Neuronal stem cell (in vitro differentiated cells): ENCODE data around the gene MET.

Experiments used
- DNase-seq: peaks from one replicate; pipeline ENCODE4 v3.0.0-alpha.2; 2013; ENCODE audit warnings: low spot score
- H2AFZ ChIP-seq: one replicate; pipeline ENCODE4 v1.6.1; 2013; ENCODE audit warnings: mild to moderate bottlenecking, low read length, inconsistent platforms
- H2AK5ac ChIP-seq: 2 replicates; pipeline ENCODE4 v1.6.1; 2013; ENCODE audit warnings: low read depth, mild to moderate bottlenecking, inconsistent platforms, low read length, moderate library complexity, mixed read lengths
- H2BK120ac ChIP-seq: 2 replicates; pipeline ENCODE4 v1.6.1; 2013; ENCODE audit warnings: low read depth, mild to moderate bottlenecking, inconsistent platforms, low read length, moderate library complexity, mixed read lengths
- H2BK12ac ChIP-seq: one replicate; pipeline ENCODE4 v1.6.1; 2013; ENCODE audit warnings: low read length, inconsistent platforms
- H2BK15ac ChIP-seq: 2 replicates; pipeline ENCODE4 v1.6.1; 2013; ENCODE audit warnings: mild to moderate bottlenecking, low read length, inconsistent platforms, mixed read lengths
- H2BK5ac ChIP-seq: one replicate; pipeline ENCODE4 v1.6.1; 2013; ENCODE audit warnings: inconsistent platforms, mild to moderate bottlenecking, low read length, moderate library complexity
- H3K14ac ChIP-seq: one replicate; pipeline ENCODE4 v1.6.1; 2013; ENCODE audit warnings: low read length, inconsistent platforms
- H3K18ac ChIP-seq: 2 replicates; pipeline ENCODE4 v1.6.1; 2013; ENCODE audit warnings: low read length, inconsistent platforms
- H3K23ac ChIP-seq: 2 replicates; pipeline ENCODE4 v1.6.1; 2013; ENCODE audit warnings: low read depth, mild to moderate bottlenecking, mixed read lengths, low read length, inconsistent platforms; ENCODE audit not compliant: poor library complexity
- H3K27ac ChIP-seq: replicated peaks from 3 replicates; pipeline ENCODE4 v1.5.1; 2013; ENCODE audit warnings: low read length, inconsistent platforms
- H3K27me3 ChIP-seq, 3 experiments: 2 replicates each; pipeline ENCODE4 v1.6.1; 2013; ENCODE audit warnings: low read length in 3 of 3, mild to moderate bottlenecking in 2 of 3, inconsistent platforms in 1 of 3, low read depth in 1 of 3, mixed read lengths in 1 of 3, moderate library complexity in 1 of 3; ENCODE audit not compliant: control insufficient read depth in 3 of 3, insufficient read depth in 3 of 3
- H3K36me3 ChIP-seq, 2 donors: replicated peaks in 1 of 2; 2 replicates each; pipeline ENCODE4 v1.6.1; 2013; ENCODE audit warnings: low read length in 2 of 2; ENCODE audit not compliant: control insufficient read depth in 2 of 2, insufficient read depth in 2 of 2
- H3K4ac ChIP-seq: 2 replicates; pipeline ENCODE4 v1.6.1; 2013; ENCODE audit warnings: inconsistent platforms, mild to moderate bottlenecking, low read length, moderate library complexity
- H3K4me1 ChIP-seq, 2 donors: 1 replicate in 1 of 2; 2 replicates in 1 of 2; pipeline ENCODE4 v1.6.1; 2013; ENCODE audit warnings: low read length in 2 of 2, low read depth in 1 of 2; ENCODE audit not compliant: control insufficient read depth in 2 of 2, insufficient read depth in 1 of 2
- H3K4me2 ChIP-seq: one replicate; pipeline ENCODE4 v1.6.1; 2013; ENCODE audit warnings: mild to moderate bottlenecking, low read length, inconsistent platforms; ENCODE audit not compliant: insufficient read depth, poor library complexity, severe bottlenecking
- H3K4me3 ChIP-seq, 2 donors: 2 replicates each; pipeline ENCODE4 v1.5.1; 2013; ENCODE audit warnings: low read length in 2 of 2, mild to moderate bottlenecking in 2 of 2, inconsistent platforms in 1 of 2, moderate library complexity in 1 of 2
- H3K79me1 ChIP-seq: one replicate; pipeline ENCODE4 v1.6.1; 2013; ENCODE audit warnings: low read depth, mild to moderate bottlenecking, inconsistent platforms, low read length, moderate library complexity
- H3K9ac ChIP-seq: one replicate; pipeline ENCODE4 v1.6.1; 2013; ENCODE audit warnings: mild to moderate bottlenecking, low read depth, low read length, inconsistent platforms; ENCODE audit not compliant: poor library complexity
- H3K9me3 ChIP-seq, 2 donors: replicated peaks in 1 of 2; 2 replicates each; pipeline versions ENCODE3 to v1.6.1; 2013; ENCODE audit warnings: low read length in 2 of 2, mild to moderate bottlenecking in 2 of 2, inconsistent platforms in 1 of 2, low read depth in 1 of 2, mixed read lengths in 1 of 2, moderate library complexity in 1 of 2; ENCODE audit not compliant: control insufficient read depth in 2 of 2, insufficient read depth in 1 of 2
- H4K8ac ChIP-seq: one replicate; pipeline ENCODE4 v1.6.1; 2013; ENCODE audit warnings: low read depth, mild to moderate bottlenecking, inconsistent platforms, low read length, moderate library complexity
- H4K91ac ChIP-seq: one replicate; pipeline ENCODE4 v1.6.1; 2013; ENCODE audit warnings: low read length, low read depth, mild to moderate bottlenecking, inconsistent platforms; ENCODE audit not compliant: poor library complexity
- WGBS, 2 donors: extraction: QIAGEN DNeasy Blood & Tissue Kit; methylation state at CpG; one replicate each; pipeline ENCODE4 v1.1.7; 2013; ENCODE audit warnings: missing lambda C conversion rate in 2 of 2, mixed read lengths in 1 of 2; ENCODE audit not compliant: insufficient read length in 2 of 2, insufficient replicate concordance in 1 of 2; ENCODE audit errors: extremely low coverage in 2 of 2; 5-methylcytosine and 5-hydroxymethylcytosine counted together

MET gene

DNA sequence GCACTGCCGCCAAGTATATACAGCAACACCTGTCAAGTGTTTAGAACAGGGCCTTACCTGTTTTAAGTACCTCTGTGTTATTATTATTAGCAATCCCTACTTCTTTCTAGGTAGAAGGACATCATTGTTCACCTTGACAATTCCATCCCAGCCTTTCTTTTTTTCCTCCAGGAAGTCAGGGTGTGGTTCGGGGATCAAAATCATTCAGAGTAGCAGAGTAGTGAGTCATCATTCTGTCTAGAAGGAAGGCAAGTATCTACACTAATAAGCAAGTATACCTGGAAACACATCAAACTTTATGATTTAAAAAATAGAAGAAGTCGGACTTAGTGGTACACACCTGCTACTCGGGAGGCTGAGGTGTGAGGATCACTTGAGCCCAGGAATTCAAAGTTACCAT, 164.9 kb downstream of the MET start:
- Histone ChIP-seq H3K27ac (no peak overlapping the region), H3K4me1 (no peaks in the 10 kb centered on the region), H3K4me2 (no peak overlapping the region), H3K36me3 (no peaks in the 10 kb centered on the region), H3K79me1 (no peaks in the 10 kb centered on the region), H3K14ac (no peak overlapping the region), H2BK120ac (no peak overlapping the region), H2BK15ac (no peak overlapping the region), H3K9me3 (no peaks in the 10 kb centered on the region), H2BK12ac (no peak overlapping the region), H3K4ac (no peak overlapping the region), H3K9ac (no peak overlapping the region), H3K18ac (no peak overlapping the region), H2AFZ (no peak overlapping the region), H3K27me3 (peaks cover 0 to 5% (median 0%) of the 10 kb centered on the region in 3 experiments), H3K23ac (no peak overlapping the region), H4K8ac (no peak overlapping the region), H3K4me3 (no peak overlapping the region), H2BK5ac (no peak overlapping the region), H2AK5ac (no peak overlapping the region), H4K91ac (no peak overlapping the region)
- no peak for DNase-seq
- no CpG with 5 or more reads among the region's 4 CpGs for whole genome bisulfite sequencing, 2 donors

DNA sequence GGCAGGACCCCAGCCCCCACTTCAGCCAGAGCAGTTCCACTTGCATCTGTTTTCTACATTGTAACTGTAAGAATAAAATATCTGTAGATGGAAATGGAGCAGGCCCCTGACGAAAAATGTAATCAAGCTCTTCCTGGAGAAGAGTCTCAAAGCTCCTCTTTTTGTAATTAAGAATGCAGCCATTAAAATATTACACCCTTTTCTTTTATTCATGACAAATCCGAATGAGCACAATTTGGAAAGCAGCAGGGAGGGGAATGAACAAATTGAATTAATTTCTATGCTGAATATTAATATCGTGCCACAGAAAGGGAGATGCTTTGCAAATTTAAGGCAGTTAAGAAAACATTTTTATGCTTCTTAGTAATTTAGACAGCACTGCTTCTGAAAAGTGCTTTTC, 165.6 kb downstream of the MET start:
- H3K14ac ChIP-seq, result no peak overlapping the region
- H3K4me2 ChIP-seq, result no peak overlapping the region
- no CpG with 5 or more reads among the region's 3 CpGs for WGBS, 2 donors
- H2BK12ac ChIP-seq, result no peak overlapping the region
- no peak overlapping the region for H2BK5ac ChIP-seq
- no peak overlapping the region for H2AK5ac ChIP-seq
- no peak overlapping the region for H3K18ac ChIP-seq
- no peak for DNase-seq
- peaks cover 0 to 7% (median 0%) of the 10 kb centered on the region in 3 experiments for H3K27me3 ChIP-seq
- no peak overlapping the region for H4K8ac ChIP-seq
- no peak overlapping the region for H3K4ac ChIP-seq
- H3K4me3 ChIP-seq, result no peak overlapping the region
- H2BK15ac ChIP-seq, result no peak overlapping the region
- no peak overlapping the region for H3K27ac ChIP-seq
- H3K23ac ChIP-seq, result no peak overlapping the region
- H3K36me3 ChIP-seq, result no peaks in the 10 kb centered on the region
- H2BK120ac ChIP-seq, result no peak overlapping the region
- H2AFZ ChIP-seq, result no peak overlapping the region
- H3K9me3 ChIP-seq, result no peaks in the 10 kb centered on the region
- no peaks in the 10 kb centered on the region for H3K79me1 ChIP-seq
- H4K91ac ChIP-seq, result no peak overlapping the region
- H3K4me1 ChIP-seq, result no peaks in the 10 kb centered on the region
- H3K9ac ChIP-seq, result no peak overlapping the region

GRCh38 chr7:116840256-116840655, 168.3 kb downstream of the MET start:
- Histone ChIP-seq H3K23ac (no peak overlapping the region), H3K4me3 (no peak overlapping the region)

DNA sequence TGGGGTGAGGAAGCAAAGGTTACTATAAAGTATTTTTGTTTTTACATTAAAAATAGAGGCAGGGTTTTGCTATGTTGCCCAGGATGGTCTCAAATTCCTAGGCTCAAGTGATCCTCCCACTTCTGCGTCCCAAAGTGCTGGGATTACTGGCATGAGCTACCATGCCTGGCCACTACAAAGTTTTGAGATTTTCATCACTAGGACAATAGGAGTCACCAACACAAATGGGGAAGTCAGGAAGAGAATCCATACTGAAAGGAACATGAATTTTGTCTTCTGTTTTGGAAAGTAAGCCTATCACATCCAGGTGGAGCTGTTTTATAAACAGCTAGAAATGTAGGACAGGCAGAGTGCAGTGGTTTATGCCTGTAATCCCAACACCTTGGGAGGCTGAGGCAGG, 170.4 kb downstream of the MET start:
- H3K36me3 ChIP-seq, result no peaks in the 10 kb centered on the region
- WGBS, 2 donors, result no CpG with 5 or more reads among the region's 1 CpG
- H2AK5ac ChIP-seq, result no peak overlapping the region
- no peak overlapping the region for H2BK12ac ChIP-seq
- H3K18ac ChIP-seq, result no peak overlapping the region
- H2BK15ac ChIP-seq, result no peak overlapping the region
- H3K27ac ChIP-seq, result no peak overlapping the region
- no peak overlapping the region for H4K91ac ChIP-seq
- H3K4me3 ChIP-seq, result no peak overlapping the region
- H2BK120ac ChIP-seq, result no peak overlapping the region
- no peak overlapping the region for H4K8ac ChIP-seq
- no peak overlapping the region for H3K14ac ChIP-seq
- H2BK5ac ChIP-seq, result no peak overlapping the region
- H3K27me3 ChIP-seq, result peaks cover 0 to 10% (median 0%) of the 10 kb centered on the region in 3 experiments
- no peaks in the 10 kb centered on the region for H3K9me3 ChIP-seq
- DNase-seq, result no peak
- no peak overlapping the region for H3K9ac ChIP-seq
- no peak overlapping the region for H3K4me2 ChIP-seq
- H3K4me1 ChIP-seq, result no peaks in the 10 kb centered on the region
- H3K23ac ChIP-seq, result no peak overlapping the region
- H3K79me1 ChIP-seq, result no peaks in the 10 kb centered on the region
- H3K4ac ChIP-seq, result no peak overlapping the region
- H2AFZ ChIP-seq, result no peak overlapping the region

More at GRCh38 chr7:116840256-116840655, 168.3 kb downstream of the MET start:
- Histone ChIP-seq H3K4ac (no peak overlapping the region), H3K9ac (no peak overlapping the region), H2AFZ (no peak overlapping the region), H3K27me3 (peaks cover 0 to 10% (median 0%) of the 10 kb centered on the region in 3 experiments), H2AK5ac (no peak overlapping the region), H3K36me3 (no peaks in the 10 kb centered on the region), H4K8ac (no peak overlapping the region), H3K27ac (no peak overlapping the region), H2BK12ac (no peak overlapping the region), H2BK120ac (no peak overlapping the region), H2BK5ac (no peak overlapping the region), H3K18ac (no peak overlapping the region), H3K9me3 (no peaks in the 10 kb centered on the region), H3K79me1 (no peaks in the 10 kb centered on the region), H3K14ac (no peak overlapping the region), H2BK15ac (no peak overlapping the region), H3K4me2 (no peak overlapping the region), H3K4me1 (no peaks in the 10 kb centered on the region), H4K91ac (no peak overlapping the region)
- DNase-seq, result no peak
- no CpG with 5 or more reads among the region's 5 CpGs for WGBS, 2 donors
